Keratinocyte (primary cell): ENCODE results near the gene NOTCH1.

Experiments used
- EZH2 ChIP-seq: IDR thresholded peaks from one replicate; pipeline ENCODE4 v1.6.1; 2012; ENCODE audit warnings: inconsistent platforms, mild to moderate bottlenecking, low read length, moderate library complexity
- TF ChIP-seq, protein P1 (sequence below), 3 experiments: IDR thresholded peaks in 1 of 3; conservative IDR thresholded peaks in 1 of 3; optimal IDR thresholded peaks in 1 of 3; 2 replicates in 2 of 3; 3 replicates in 1 of 3; pipeline versions ENCODE3 to v1.5.1; 2011; ENCODE audit warnings: low read length in 3 of 3, mild to moderate bottlenecking in 3 of 3, moderate library complexity in 2 of 3, control low read depth in 1 of 3, inconsistent platforms in 1 of 3; ENCODE audit not compliant: insufficient read depth in 2 of 3; ENCODE audit errors: extremely low read depth in 1 of 3

DNA sequence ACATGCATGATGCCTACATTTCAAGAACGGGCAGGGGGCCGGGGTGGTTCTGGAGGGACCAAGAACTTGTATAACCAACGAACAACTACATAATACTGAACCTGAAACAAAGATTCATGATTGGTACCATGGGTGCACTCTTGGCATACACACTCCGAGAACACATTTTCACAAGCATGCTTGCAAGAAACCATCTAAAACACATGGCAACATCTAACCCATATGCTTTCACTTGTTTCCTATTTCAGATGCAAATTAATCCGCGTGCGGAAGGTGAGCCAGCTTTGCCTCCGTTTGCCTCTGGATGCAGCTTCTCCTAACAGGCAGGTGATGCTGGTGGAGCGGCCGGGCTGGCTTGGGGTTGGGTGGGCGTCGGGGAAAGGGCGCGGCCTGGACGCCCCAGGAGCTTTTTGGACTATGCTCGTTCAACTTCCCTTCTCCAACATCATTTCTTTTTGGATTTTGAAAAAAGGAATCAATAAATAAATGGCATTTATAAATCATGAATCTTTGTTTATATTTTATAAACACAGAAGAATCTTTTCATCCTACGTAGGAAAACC lies 50.5 kb downstream of the NOTCH1 start:
- TF ChIP-seq, protein P1, sequence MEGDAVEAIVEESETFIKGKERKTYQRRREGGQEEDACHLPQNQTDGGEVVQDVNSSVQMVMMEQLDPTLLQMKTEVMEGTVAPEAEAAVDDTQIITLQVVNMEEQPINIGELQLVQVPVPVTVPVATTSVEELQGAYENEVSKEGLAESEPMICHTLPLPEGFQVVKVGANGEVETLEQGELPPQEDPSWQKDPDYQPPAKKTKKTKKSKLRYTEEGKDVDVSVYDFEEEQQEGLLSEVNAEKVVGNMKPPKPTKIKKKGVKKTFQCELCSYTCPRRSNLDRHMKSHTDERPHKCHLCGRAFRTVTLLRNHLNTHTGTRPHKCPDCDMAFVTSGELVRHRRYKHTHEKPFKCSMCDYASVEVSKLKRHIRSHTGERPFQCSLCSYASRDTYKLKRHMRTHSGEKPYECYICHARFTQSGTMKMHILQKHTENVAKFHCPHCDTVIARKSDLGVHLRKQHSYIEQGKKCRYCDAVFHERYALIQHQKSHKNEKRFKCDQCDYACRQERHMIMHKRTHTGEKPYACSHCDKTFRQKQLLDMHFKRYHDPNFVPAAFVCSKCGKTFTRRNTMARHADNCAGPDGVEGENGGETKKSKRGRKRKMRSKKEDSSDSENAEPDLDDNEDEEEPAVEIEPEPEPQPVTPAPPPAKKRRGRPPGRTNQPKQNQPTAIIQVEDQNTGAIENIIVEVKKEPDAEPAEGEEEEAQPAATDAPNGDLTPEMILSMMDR (optimal IDR thresholded peaks at IDR 0.05 in 1 of 3, IDR thresholded peaks at IDR 0.05 in 1 of 3, conservative IDR thresholded peaks at IDR 0.05 in 1 of 3; ENCODE audit: extremely low read depth in 1 of 3, insufficient read depth in 2 of 3, low read length in 3 of 3) = no peak
- no peak for TF ChIP-seq EZH2
